Left ventricle myocardium inferior (tissue), 1 donor: ENCODE data around the gene DTYMK. TPM values are rescaled to one million over a fixed set of nuclear protein-coding genes. Genes with fewer than 3 reads are reported as not detected.

Source experiments
- DNase-seq: peaks from one replicate; pipeline ENCODE4 v3.0.0-alpha.2; 2020
- H3K27ac ChIP-seq: fragments of 200-600 bp; replicated peaks from 2 replicates; pipeline ENCODE4 v1.8.0; 2021
- H3K27me3 ChIP-seq: fragments of 200-600 bp; 2 replicates; pipeline ENCODE4 v1.8.0; 2021; ENCODE audit warnings: low read depth
- H3K36me3 ChIP-seq: fragments of 200-600 bp; 2 replicates; pipeline ENCODE4 v1.8.0; 2021
- H3K4me1 ChIP-seq: fragments of 200-600 bp; 2 replicates; pipeline ENCODE4 v1.8.0; 2021
- H3K4me3 ChIP-seq: fragments of 200-600 bp; 2 replicates; pipeline ENCODE4 v1.8.0; 2021; ENCODE audit warnings: mild to moderate bottlenecking, moderate library complexity
- H3K9me3 ChIP-seq: fragments of 200-600 bp; replicated peaks from 2 replicates; pipeline ENCODE4 v1.8.0; 2021
- CTCF ChIP-seq: fragments of 200-600 bp; IDR thresholded peaks from 2 replicates; pipeline ENCODE4 v1.8.0; 2021; ENCODE audit warnings: antibody characterized with exemption, mild to moderate bottlenecking, borderline replicate concordance
- intact Hi-C: fragments of 100-400 bp; cut with micrococcal nuclease; formaldehyde crosslinking; loops from one replicate; pipeline ENCODE4 v1.11.0; 2022
- total RNA-seq: library from RNA; stranded (reverse); fragmentation: NEBNext Ultra II Directional; extraction: Animal tissue kit (Norgen Biotek cat#: 25700); gene quantifications from one replicate; pipeline ENCODE4 v1.2.1, GENCODE V29; 2021
- donor health status: DM: no; HTN: yes; CAD: no; lungs with severe emphysema.

Gene DTYMK
- total RNA-seq, 1 donor from 2014 or later, result 10.6 TPM

- intact Hi-C loops, result no loop called here
- H3K27ac ChIP-seq, result peak overlapping the region; percentile 35
- peaks cover 69% of the 10 kb centered on the region for H3K4me1 ChIP-seq
- H3K9me3 ChIP-seq, result peaks cover 5% of the 10 kb centered on the region
- DNase-seq, result no peak
- peak; percentile 9 for TF ChIP-seq CTCF
- H3K36me3 ChIP-seq, result peaks cover 6% of the 10 kb centered on the region
- H3K27me3 ChIP-seq, result no peaks in the 10 kb centered on the region
- H3K4me3 ChIP-seq, result no peak overlapping the region
Observed at GRCh38 chr2:241641631-241642030, 45.0 kb downstream of the DTYMK start.

- Histone ChIP-seq H3K36me3 (peaks cover 6% of the 10 kb centered on the region), H3K4me1 (peaks cover 68% of the 10 kb centered on the region), H3K27ac (peak overlapping the region; percentile 35), H3K4me3 (no peak overlapping the region), H3K27me3 (no peaks in the 10 kb centered on the region), H3K9me3 (peaks cover 5% of the 10 kb centered on the region)
- no peak for TF ChIP-seq CTCF
- intact Hi-C loops, result no loop called here
- no peak for DNase-seq
Observed at GRCh38 chr2:241640165-241640795, 46.3 kb downstream of the DTYMK start.

- DNase-seq, result no peak
- Histone ChIP-seq H3K27me3 (no peaks in the 10 kb centered on the region), H3K4me3 (peak overlapping the region; percentile 88), H3K27ac (no peak overlapping the region), H3K4me1 (peaks cover 72% of the 10 kb centered on the region), H3K9me3 (peaks cover 5% of the 10 kb centered on the region), H3K36me3 (peaks cover 7% of the 10 kb centered on the region)
- TF ChIP-seq CTCF, result no peak
- intact Hi-C loops, result no loop called here
Observed at GRCh38 chr2:241639385-241639784, 47.2 kb downstream of the DTYMK start.

- TF ChIP-seq CTCF, result no peak
- Histone ChIP-seq H3K9me3 (peaks cover 5% of the 10 kb centered on the region), H3K27me3 (no peaks in the 10 kb centered on the region), H3K4me3 (peak overlapping the region; percentile 88), H3K27ac (no peak overlapping the region), H3K4me1 (peaks cover 77% of the 10 kb centered on the region), H3K36me3 (peaks cover 9% of the 10 kb centered on the region)
- intact Hi-C loops, result no loop called here
- DNase-seq, result no peak
Observed at GRCh38 chr2:241638940-241639339, 47.7 kb downstream of the DTYMK start.

- peak overlapping the region; percentile 88 for H3K4me3 ChIP-seq
- TF ChIP-seq CTCF, result no peak
- H3K36me3 ChIP-seq, result peaks cover 16% of the 10 kb centered on the region
- H3K27ac ChIP-seq, result peak overlapping the region; percentile 98
- peaks cover 5% of the 10 kb centered on the region for H3K9me3 ChIP-seq
- intact Hi-C loops, result no loop called here
- no peak for DNase-seq
- no peaks in the 10 kb centered on the region for H3K27me3 ChIP-seq
- H3K4me1 ChIP-seq, result peaks cover 79% of the 10 kb centered on the region
Observed at GRCh38 chr2:241637795-241638660, 48.6 kb downstream of the DTYMK start.
